Measurements from ENCODE around the gene CCAR1. TPM values are rescaled to one million over a fixed set of nuclear protein-coding genes. Genes with fewer than 3 reads are reported as not detected.
"Not testable (repeated sequence)": the region's sequence is repeated elsewhere in the genome, so short reads cannot be mapped to it uniquely, and the experiment has no call there.

CCAR1 gene
- total and polyA plus RNA-seq, 11 donors, result 21.7 to 37.9 (median 28.3) TPM

- DNase-seq, result no peak
- H3K27ac ChIP-seq, result no peak overlapping the region
- no peaks in the 10 kb centered on the region for H3K27me3 ChIP-seq
- WGBS, 4 donors, result 95 to 100% (median 98%) methylated on average over 1 of the region's 1 CpG
- intact Hi-C loops (cut with DNase I), result loop anchor here in 1 of 10 donors (10.0 kb wide), 1 partner anchor 162 kb away; no protein-coding TSS in a partner anchor
- H3K4me3 ChIP-seq, result no peak overlapping the region
- H3K4me1 ChIP-seq, result peaks cover 0 to 15% (median 0%) of the 10 kb centered on the region in 12 donors
- no peaks in the 10 kb centered on the region for H3K9me3 ChIP-seq
- TF ChIP-seq POLR2A (IDR thresholded peaks at IDR 0.05), result no peak
- no peak for TF ChIP-seq CTCF (IDR thresholded peaks at IDR 0.05)
- H3K36me3 ChIP-seq, result peaks cover 0 to 8% (median 0%) of the 10 kb centered on the region in 9 donors
- no peak for ATAC-seq
Observed at GRCh38 chr10:68697106-68697505, 23.9 kb upstream of the CCAR1 start.

DNA sequence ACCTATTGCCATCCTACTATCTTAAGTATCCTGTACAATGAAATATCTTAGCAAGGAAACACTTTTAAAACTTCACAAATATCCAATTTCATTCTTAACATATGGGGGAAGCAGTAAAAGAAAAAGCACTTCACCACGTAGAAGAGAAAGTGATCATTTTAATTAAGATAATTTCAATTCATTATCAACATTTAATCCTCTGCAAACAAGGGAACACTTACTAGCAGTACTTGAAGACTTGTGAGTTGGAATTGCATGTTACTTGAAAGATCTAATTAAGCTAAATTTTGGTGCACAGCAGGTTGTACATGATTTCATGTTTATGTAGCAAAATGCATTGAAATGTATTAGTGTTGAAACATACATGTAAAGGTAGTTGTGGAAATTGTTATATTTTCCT, 20.8 kb upstream of the CCAR1 start:
- no peak overlapping the region for H3K4me3 ChIP-seq
- 79 to 90% (median 86%) methylated on average over 1 of the region's 1 CpG for WGBS, 4 donors
- ATAC-seq (no peak), DNase-seq (no peak)
- H3K36me3 ChIP-seq, result no peaks in the 10 kb centered on the region
- TF ChIP-seq POLR2A (IDR thresholded peaks at IDR 0.05) (no peak), CTCF (IDR thresholded peaks at IDR 0.05) (no peak)
- no peaks in the 10 kb centered on the region for H3K27me3 ChIP-seq
- H3K4me1 ChIP-seq, result peaks cover 0 to 15% (median 0%) of the 10 kb centered on the region in 12 donors
- no peak overlapping the region for H3K27ac ChIP-seq
- intact Hi-C loops (cut with DNase I), result no loop called here
- H3K9me3 ChIP-seq, result no peaks in the 10 kb centered on the region

DNA sequence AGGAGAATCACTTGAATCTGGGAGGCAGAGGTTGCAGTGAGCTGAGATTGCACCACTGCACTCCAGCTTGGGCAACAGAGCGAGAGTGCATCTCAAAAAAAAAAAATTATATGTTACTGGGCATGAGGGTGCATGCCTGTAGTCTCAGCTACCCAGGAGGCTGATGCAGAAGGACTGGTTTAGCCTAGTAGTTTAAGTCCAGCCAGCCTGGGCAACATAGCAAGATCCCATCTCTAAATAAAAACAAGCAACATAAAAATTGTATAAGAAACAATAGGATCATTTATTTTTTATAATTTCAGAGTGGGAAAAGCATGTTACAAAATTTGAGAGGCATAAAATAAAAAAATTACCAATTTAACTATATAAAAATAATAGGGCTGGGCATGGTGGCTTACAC, 15.5 kb upstream of the CCAR1 start:
- intact Hi-C loops (cut with DNase I), result no loop called here
- no peaks in the 10 kb centered on the region for H3K27me3 ChIP-seq
- no peak overlapping the region for H3K27ac ChIP-seq
- no peaks in the 10 kb centered on the region for H3K36me3 ChIP-seq
- 87 to 100% (median 98%) methylated on average over 1 of the region's 1 CpG for WGBS, 4 donors
- TF ChIP-seq POLR2A (IDR thresholded peaks at IDR 0.05), result no peak
- H3K4me1 ChIP-seq, result no peaks in the 10 kb centered on the region
- ATAC-seq (no peak), DNase-seq (no peak)
- H3K4me3 ChIP-seq, result no peak overlapping the region
- H3K9me3 ChIP-seq, result no peaks in the 10 kb centered on the region

DNA sequence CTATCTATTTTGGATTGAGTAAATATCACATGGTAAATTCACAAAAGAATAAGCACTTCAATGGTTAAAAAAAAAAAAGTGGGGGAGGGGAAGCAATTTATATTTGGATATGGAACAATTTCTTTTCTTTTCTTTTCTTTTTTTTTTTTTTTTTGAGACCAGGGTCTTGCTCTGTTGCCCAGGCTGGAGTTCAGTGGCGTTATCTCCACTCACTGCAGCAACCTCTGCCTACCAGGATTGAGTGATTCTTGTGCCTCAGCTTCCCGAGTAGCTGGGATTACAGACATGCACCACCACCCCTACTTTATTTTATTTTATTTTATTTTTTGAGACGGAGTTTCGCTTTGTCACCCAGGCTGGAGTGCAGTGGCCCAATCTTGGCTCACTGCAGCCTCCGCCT, 12.1 kb upstream of the CCAR1 start:
- 96 to 97% (median 97%) methylated on average over 5 of the region's 5 CpGs for WGBS, 4 donors

DNA sequence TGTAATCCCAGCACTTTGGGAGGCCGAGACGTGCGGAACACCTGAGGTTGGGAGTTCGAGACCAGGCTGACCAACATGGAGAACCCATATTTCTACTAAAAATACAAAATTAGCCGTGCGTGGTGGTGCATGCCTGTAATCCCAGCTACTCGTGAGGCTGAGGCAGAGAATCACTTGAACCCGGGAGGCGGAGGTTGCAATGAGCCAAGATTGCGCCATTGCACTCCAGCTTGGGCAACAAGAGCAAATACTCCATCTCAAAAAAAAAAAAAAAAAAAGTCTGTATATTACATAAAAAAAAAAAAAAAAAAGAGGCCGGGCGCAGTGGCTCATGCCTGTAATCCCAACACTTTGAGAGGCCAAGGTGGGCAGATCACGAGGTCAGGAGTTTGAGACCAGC, 8.0 kb upstream of the CCAR1 start:
- H3K4me1 ChIP-seq; DNase-seq; H3K27ac ChIP-seq; H3K9me3 ChIP-seq; ATAC-seq; H3K4me3 ChIP-seq; intact Hi-C loops (cut with DNase I); H3K36me3 ChIP-seq; H3K27me3 ChIP-seq: not testable (repeated sequence)
- 94 to 99% (median 98%) methylated on average over 13 of the region's 13 CpGs for WGBS, 4 donors

More for the DNA sequence above, 12.1 kb upstream of the CCAR1 start:
- H3K4me1 ChIP-seq; H3K9me3 ChIP-seq; H3K36me3 ChIP-seq; H3K27me3 ChIP-seq; intact Hi-C loops (cut with DNase I); H3K27ac ChIP-seq; H3K4me3 ChIP-seq; DNase-seq; ATAC-seq: not testable (repeated sequence)

DNA sequence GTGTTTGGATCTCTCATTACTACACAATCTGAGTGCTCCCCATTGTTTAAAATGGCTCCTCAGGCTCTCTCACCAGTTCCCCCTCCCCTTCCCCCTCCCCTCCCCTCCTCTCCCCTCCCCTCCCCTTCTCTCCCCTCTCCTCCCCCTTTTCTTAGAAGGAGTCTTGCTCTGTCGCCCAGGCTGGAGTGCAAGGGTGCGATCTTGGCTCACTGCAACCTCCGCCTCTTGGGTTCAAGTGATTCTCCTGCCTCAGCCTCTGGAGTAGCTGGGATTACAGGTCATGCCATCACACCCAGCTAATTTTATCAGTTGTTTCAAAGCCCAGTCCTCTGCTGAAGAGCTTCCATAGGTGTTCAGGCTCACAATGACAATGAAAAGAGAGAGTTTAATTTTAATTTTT, 3.6 kb upstream of the CCAR1 start:
- intact Hi-C loops (cut with DNase I), result no loop called here
- H3K9me3 ChIP-seq, result no peaks in the 10 kb centered on the region
- no peak for TF ChIP-seq POLR2A (IDR thresholded peaks at IDR 0.05)
- TF ChIP-seq CTCF (IDR thresholded peaks at IDR 0.05), result no peak
- H3K4me3 ChIP-seq, result no peak overlapping the region
- ATAC-seq, result no peak
- WGBS, 4 donors, result 70 to 91% (median 88%) methylated on average over 3 of the region's 3 CpGs
- H3K4me1 ChIP-seq, result peaks cover 0 to 8% (median 5%) of the 10 kb centered on the region in 12 donors
- H3K36me3 ChIP-seq, result peaks cover 0 to 2% (median 0%) of the 10 kb centered on the region in 9 donors
- no peaks in the 10 kb centered on the region for H3K27me3 ChIP-seq
- DNase-seq, result no peak
- no peak overlapping the region for H3K27ac ChIP-seq
